ENCODE measurements around the gene STUB1.

The STUB1 gene

DNA sequence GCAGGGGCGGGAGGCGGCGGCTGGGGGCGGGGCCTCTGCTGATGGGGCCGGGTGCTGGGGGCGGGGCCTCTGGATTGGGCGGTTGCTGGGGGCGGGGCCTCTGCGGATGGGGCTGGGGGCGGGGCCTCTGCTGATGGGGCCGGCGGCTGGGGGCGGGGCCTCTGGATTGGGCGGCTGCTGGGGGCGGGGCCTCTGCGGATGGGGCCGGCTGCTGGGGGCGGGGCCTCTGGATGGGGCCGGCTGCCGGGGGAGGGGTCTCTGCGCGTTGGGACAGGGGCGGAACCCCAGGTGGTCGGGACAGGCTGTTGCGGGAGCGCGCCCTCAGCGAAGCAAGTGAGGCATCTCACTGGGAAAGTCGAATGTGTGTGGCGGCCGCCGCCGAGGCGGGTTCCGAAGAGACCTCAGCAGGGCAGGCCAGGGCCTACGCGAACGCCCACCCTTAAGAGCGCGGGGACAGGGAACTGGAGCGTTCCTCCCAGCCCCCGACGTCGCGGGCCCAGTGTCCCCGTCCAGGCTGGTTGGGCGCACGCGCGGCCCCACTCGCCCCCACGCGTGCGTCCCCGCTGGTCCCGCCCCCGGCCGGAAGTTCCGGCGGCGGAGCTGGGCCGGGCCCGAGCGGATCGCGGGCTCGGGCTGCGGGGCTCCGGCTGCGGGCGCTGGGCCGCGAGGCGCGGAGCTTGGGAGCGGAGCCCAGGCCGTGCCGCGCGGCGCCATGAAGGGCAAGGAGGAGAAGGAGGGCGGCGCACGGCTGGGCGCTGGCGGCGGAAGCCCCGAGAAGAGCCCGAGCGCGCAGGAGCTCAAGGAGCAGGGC is at the start of gene STUB1:
TSS of gene STUB1 (plus strand) at position 597 of the 811 bp plus-strand sequence. CDS start at position 713, 116 bp downstream.
- H3K4me1 ChIP-seq (ENCODE audit: insufficient read depth, low read length): peaks cover 55% of the 10 kb centered on the region
- H3K36me3 ChIP-seq (ENCODE audit: insufficient read depth, low read length): peaks cover 38% of the 10 kb centered on the region
- H2AFZ ChIP-seq (ENCODE audit: low read depth, low read length): peak within 1 kb of the TSS; percentile 80
- no peaks in the 10 kb centered on the region for H3K9me3 ChIP-seq (ENCODE audit: insufficient read depth, low read length, severe bottlenecking)
- TF ChIP-seq, protein P1, sequence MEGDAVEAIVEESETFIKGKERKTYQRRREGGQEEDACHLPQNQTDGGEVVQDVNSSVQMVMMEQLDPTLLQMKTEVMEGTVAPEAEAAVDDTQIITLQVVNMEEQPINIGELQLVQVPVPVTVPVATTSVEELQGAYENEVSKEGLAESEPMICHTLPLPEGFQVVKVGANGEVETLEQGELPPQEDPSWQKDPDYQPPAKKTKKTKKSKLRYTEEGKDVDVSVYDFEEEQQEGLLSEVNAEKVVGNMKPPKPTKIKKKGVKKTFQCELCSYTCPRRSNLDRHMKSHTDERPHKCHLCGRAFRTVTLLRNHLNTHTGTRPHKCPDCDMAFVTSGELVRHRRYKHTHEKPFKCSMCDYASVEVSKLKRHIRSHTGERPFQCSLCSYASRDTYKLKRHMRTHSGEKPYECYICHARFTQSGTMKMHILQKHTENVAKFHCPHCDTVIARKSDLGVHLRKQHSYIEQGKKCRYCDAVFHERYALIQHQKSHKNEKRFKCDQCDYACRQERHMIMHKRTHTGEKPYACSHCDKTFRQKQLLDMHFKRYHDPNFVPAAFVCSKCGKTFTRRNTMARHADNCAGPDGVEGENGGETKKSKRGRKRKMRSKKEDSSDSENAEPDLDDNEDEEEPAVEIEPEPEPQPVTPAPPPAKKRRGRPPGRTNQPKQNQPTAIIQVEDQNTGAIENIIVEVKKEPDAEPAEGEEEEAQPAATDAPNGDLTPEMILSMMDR (IDR thresholded peaks at IDR 0.05; ENCODE audit: borderline replicate concordance, extremely low read depth, low read length, poor library complexity, severe bottlenecking): no peak
- no peak for TF ChIP-seq EZH2 (IDR thresholded peaks at IDR 0.05; ENCODE audit: borderline replicate concordance, low read depth, low read length, severe bottlenecking)
- peak within 1 kb of the TSS; percentile 87 for H3K27ac ChIP-seq (ENCODE audit: low read length)
- peaks cover 37% of the 10 kb centered on the region for H3K79me2 ChIP-seq (ENCODE audit: insufficient read depth, low read length)
- H3K27me3 ChIP-seq (ENCODE audit: insufficient read depth, low read length, poor library complexity): no peaks in the 10 kb centered on the region
- DNase-seq: peak; percentile 93
- peak within 1 kb of the TSS; percentile 42 to 98; a peak in 3 of 4 replicates for H3K4me3 ChIP-seq (ENCODE audit: low read depth in 1 of 2, low read length in 2 of 2)
- peak within 1 kb of the TSS; percentile 99 for H3K4me2 ChIP-seq (ENCODE audit: insufficient read depth, low read length)
- H3K9ac ChIP-seq (ENCODE audit: low read depth, low read length): peak within 1 kb of the TSS; percentile 82
- peaks cover 52% of the 10 kb centered on the region for H4K20me1 ChIP-seq (ENCODE audit: insufficient read depth, low read length)
- ATAC-seq (ENCODE audit: insufficient read depth, low read depth): peak; percentile 53

DNA sequence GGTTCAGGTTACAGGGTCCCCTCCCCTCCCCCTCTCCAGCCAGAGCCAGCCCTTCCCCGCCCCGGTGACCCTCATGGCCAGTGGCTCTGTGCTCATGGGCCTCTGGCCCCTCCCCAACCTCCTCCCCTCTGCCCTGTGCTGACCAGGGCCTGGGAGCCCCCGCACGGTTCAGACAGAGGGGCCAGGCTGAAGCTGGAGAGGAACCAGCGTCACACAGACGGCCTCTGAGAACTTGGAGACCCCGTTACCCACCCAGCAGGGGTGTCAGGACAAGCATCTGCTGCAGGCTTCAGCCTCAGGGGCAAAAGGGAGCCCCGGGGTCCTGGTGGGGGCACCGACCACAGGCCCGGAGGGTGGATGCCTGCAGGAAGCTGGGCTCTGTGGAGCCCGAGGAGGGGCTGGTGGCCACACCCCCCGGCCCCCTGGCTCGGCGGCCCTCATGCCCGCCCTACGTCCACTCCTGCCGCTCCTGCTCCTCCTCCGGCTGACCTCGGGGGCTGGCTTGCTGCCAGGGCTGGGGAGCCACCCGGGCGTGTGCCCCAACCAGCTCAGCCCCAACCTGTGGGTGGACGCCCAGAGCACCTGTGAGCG is 49.3 kb upstream of the STUB1 start, which contains the start of gene WFIKKN1:
TSS of gene WFIKKN1 (plus strand) at position 171 of the 591 bp plus-strand sequence. CDS start at position 440, 269 bp downstream.
- TF ChIP-seq, protein P1 (IDR thresholded peaks at IDR 0.05; ENCODE audit: borderline replicate concordance, extremely low read depth, low read length, poor library complexity, severe bottlenecking): no peak
- no peak for TF ChIP-seq EZH2 (IDR thresholded peaks at IDR 0.05; ENCODE audit: borderline replicate concordance, low read depth, low read length, severe bottlenecking)
- no peak within 1 kb of the TSS for H2AFZ ChIP-seq (ENCODE audit: low read depth, low read length)
- peaks cover 20% of the 10 kb centered on the region for H3K4me1 ChIP-seq (ENCODE audit: insufficient read depth, low read length)
- H3K4me2 ChIP-seq (ENCODE audit: insufficient read depth, low read length): no peak within 1 kb of the TSS
- H3K36me3 ChIP-seq (ENCODE audit: insufficient read depth, low read length): peaks cover 29% of the 10 kb centered on the region
- no peak within 1 kb of the TSS for H3K27ac ChIP-seq (ENCODE audit: low read length)
- H3K9ac ChIP-seq (ENCODE audit: low read depth, low read length): no peak within 1 kb of the TSS
- no peaks in the 10 kb centered on the region for H3K27me3 ChIP-seq (ENCODE audit: insufficient read depth, low read length, poor library complexity)
- H3K79me2 ChIP-seq (ENCODE audit: insufficient read depth, low read length): peaks cover 21% of the 10 kb centered on the region
- no peak for DNase-seq
- no peak within 1 kb of the TSS for H3K4me3 ChIP-seq (ENCODE audit: low read depth in 1 of 2, low read length in 2 of 2)
- H4K20me1 ChIP-seq (ENCODE audit: insufficient read depth, low read length): peaks cover 34% of the 10 kb centered on the region
- H3K9me3 ChIP-seq (ENCODE audit: insufficient read depth, low read length, severe bottlenecking): no peaks in the 10 kb centered on the region
- no peak for ATAC-seq (ENCODE audit: insufficient read depth, low read depth)

DNA sequence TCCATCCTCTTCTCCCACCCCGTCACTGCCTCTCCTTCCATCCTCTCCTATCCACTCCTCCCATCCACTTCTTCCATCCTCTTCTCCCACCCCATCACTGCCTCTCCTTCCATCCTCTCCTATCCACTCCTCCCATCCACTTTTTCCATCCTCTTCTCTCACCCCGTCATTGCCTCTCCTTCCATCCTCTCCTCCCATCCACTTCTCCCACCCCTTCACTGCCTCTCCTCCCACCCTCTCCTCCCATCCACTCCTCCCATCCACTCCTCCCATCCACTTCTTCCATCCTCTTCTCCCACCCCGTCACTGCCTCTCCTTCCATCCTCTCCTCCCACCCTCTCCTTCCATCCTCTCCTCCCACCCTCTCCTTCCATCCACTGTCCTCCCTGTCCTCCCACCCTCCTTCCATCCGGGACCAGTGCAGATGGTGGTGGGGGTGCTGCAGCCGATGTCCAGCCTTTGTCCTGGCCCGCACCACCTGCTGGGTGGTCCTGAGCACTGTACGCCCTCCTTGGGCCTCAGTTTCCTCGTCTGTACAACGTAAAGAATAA is 48.3 kb upstream of the STUB1 start:
- no peak overlapping the region for H2AFZ ChIP-seq (ENCODE audit: low read depth, low read length)
- H3K4me3 ChIP-seq (ENCODE audit: low read depth in 1 of 2, low read length in 2 of 2): no peak overlapping the region
- H3K4me1 ChIP-seq (ENCODE audit: insufficient read depth, low read length): peaks cover 20% of the 10 kb centered on the region
- H3K9me3 ChIP-seq (ENCODE audit: insufficient read depth, low read length, severe bottlenecking): no peaks in the 10 kb centered on the region
- TF ChIP-seq EZH2 (IDR thresholded peaks at IDR 0.05; ENCODE audit: borderline replicate concordance, low read depth, low read length, severe bottlenecking): no peak
- TF ChIP-seq, protein P1 (IDR thresholded peaks at IDR 0.05; ENCODE audit: borderline replicate concordance, extremely low read depth, low read length, poor library complexity, severe bottlenecking): no peak
- DNase-seq (no peak), ATAC-seq (ENCODE audit: insufficient read depth, low read depth) (no peak)
- H3K4me2 ChIP-seq (ENCODE audit: insufficient read depth, low read length): no peak overlapping the region
- H3K9ac ChIP-seq (ENCODE audit: low read depth, low read length): no peak overlapping the region
- peaks cover 24% of the 10 kb centered on the region for H3K36me3 ChIP-seq (ENCODE audit: insufficient read depth, low read length)
- no peaks in the 10 kb centered on the region for H3K27me3 ChIP-seq (ENCODE audit: insufficient read depth, low read length, poor library complexity)
- H4K20me1 ChIP-seq (ENCODE audit: insufficient read depth, low read length): peaks cover 34% of the 10 kb centered on the region
- H3K79me2 ChIP-seq (ENCODE audit: insufficient read depth, low read length): peaks cover 23% of the 10 kb centered on the region
- H3K27ac ChIP-seq (ENCODE audit: low read length): no peak overlapping the region

Measured in DND-41 (cell line).